B cell (primary cell): Measurements from ENCODE around the gene PKNOX2.

Experiments used
- EZH2 ChIP-seq: IDR thresholded peaks from 2 replicates; pipeline ENCODE4 v1.6.1; 2012; ENCODE audit warnings: borderline replicate concordance, low read depth, mild to moderate bottlenecking, moderate library complexity, low read length; ENCODE audit not compliant: insufficient read depth, poor library complexity, severe bottlenecking
- TF ChIP-seq, protein P1 (sequence below): fragments of 200-600 bp; IDR thresholded peaks from one replicate; pipeline ENCODE4 v1.8.0; 2022; ENCODE audit warnings: antibody characterized with exemption, mild to moderate bottlenecking

DNA sequence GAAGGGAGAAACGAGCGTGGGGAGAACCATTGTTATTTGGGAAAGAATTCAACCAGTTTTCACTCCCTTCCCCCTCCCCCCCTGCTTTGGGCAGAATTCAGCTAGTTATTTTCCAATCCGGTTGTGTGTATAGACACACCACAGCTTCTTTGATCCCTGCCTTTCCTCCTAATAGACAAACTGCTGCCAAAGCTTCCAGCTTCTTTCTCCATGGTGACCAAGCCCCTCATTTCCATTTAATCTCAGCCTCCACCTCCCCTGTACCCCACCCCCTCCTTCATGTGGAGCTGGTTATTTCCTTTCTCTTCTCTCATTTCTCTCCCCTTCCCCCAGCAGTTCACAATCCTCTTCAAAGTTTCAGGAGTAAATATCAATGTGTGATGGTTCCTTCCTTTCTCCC, 24.8 kb upstream of the PKNOX2 start:
- TF ChIP-seq EZH2: no peak
- TF ChIP-seq, protein P1, sequence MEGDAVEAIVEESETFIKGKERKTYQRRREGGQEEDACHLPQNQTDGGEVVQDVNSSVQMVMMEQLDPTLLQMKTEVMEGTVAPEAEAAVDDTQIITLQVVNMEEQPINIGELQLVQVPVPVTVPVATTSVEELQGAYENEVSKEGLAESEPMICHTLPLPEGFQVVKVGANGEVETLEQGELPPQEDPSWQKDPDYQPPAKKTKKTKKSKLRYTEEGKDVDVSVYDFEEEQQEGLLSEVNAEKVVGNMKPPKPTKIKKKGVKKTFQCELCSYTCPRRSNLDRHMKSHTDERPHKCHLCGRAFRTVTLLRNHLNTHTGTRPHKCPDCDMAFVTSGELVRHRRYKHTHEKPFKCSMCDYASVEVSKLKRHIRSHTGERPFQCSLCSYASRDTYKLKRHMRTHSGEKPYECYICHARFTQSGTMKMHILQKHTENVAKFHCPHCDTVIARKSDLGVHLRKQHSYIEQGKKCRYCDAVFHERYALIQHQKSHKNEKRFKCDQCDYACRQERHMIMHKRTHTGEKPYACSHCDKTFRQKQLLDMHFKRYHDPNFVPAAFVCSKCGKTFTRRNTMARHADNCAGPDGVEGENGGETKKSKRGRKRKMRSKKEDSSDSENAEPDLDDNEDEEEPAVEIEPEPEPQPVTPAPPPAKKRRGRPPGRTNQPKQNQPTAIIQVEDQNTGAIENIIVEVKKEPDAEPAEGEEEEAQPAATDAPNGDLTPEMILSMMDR: no peak
